ENCODE measurements around the gene CACNA1B. TPM values are rescaled to one million over a fixed set of nuclear protein-coding genes. Genes with fewer than 3 reads are reported as not detected.

The CACNA1B gene
- total and polyA plus RNA-seq, 2 of the 13 experiments (the other 11 are each of a cell fraction or from before 2014, with no cell fraction given): under 0.01 to 0.04 TPM

DNA sequence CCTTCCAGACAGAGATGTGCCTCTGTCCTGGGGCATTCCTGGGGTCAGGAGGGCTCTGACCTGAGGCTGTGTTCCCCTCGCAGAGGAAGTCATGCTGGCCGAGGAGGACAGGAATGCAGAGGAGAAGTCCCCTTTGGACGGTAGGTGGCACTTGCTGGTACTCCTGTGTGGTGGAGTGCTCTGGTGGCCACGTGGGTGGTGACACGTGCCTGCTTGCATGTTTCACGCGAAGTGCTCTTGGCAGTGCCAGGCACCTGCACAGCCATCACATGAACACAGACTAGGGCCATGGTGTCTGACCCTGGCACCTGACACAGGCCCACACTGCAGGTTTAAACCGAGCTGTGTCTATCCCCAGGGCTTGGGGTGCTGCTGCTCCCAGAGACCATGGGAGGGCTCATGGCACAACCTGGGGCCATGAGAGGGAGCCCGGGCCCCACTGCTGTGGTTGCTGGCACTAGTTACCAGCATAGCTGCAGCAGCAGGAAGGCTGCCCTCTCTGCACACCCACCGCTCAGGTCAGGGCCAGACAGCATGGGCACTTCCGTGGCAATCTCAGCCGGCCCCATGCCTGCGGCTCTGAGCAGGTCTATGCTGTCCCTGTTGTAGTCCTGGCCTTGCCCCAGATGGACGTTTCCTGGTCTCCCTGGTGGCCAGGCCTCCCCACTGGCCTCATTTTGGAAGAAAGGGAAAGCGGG is 79.3 kb downstream of the CACNA1B start (continued):
- TF ChIP-seq ZHX2 (IDR thresholded peaks at IDR 0.05; ENCODE audit: low read depth): no peak
- no peak for TF ChIP-seq ZHX2 (CRISPR knock-in tag; IDR thresholded peaks at IDR 0.05; ENCODE audit: borderline replicate concordance)
- TF ChIP-seq ZBTB26 (CRISPR knock-in tag; IDR thresholded peaks at IDR 0.05; ENCODE audit: borderline replicate concordance): no peak
- TF ChIP-seq TCF12 (IDR thresholded peaks at IDR 0.05): no peak
- TF ChIP-seq TCF12 (CRISPR knock-in tag; IDR thresholded peaks at IDR 0.05): no peak
- TF ChIP-seq ZNF687 (CRISPR knock-in tag; IDR thresholded peaks at IDR 0.05): peak; percentile 48
- no peak for TF ChIP-seq SIX4 (CRISPR knock-in tag; IDR thresholded peaks at IDR 0.05)
- TF ChIP-seq, protein P1, sequence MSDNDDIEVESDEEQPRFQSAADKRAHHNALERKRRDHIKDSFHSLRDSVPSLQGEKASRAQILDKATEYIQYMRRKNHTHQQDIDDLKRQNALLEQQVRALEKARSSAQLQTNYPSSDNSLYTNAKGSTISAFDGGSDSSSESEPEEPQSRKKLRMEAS (IDR thresholded peaks at IDR 0.05): peak; percentile 81
- TF ChIP-seq ZNF607 (CRISPR knock-in tag; IDR thresholded peaks at IDR 0.05; ENCODE audit: borderline replicate concordance): no peak
- no peak for TF ChIP-seq GATAD1 (CRISPR knock-in tag; IDR thresholded peaks at IDR 0.05)
- TF ChIP-seq, protein P2, sequence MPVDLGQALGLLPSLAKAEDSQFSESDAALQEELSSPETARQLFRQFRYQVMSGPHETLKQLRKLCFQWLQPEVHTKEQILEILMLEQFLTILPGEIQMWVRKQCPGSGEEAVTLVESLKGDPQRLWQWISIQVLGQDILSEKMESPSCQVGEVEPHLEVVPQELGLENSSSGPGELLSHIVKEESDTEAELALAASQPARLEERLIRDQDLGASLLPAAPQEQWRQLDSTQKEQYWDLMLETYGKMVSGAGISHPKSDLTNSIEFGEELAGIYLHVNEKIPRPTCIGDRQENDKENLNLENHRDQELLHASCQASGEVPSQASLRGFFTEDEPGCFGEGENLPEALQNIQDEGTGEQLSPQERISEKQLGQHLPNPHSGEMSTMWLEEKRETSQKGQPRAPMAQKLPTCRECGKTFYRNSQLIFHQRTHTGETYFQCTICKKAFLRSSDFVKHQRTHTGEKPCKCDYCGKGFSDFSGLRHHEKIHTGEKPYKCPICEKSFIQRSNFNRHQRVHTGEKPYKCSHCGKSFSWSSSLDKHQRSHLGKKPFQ (CRISPR knock-in tag; IDR thresholded peaks at IDR 0.05; ENCODE audit: insufficient replicate concordance): no peak
- TF ChIP-seq ZNF761 (CRISPR knock-in tag; conservative IDR thresholded peaks at IDR 0.05): no peak
- TF ChIP-seq, protein P3, sequence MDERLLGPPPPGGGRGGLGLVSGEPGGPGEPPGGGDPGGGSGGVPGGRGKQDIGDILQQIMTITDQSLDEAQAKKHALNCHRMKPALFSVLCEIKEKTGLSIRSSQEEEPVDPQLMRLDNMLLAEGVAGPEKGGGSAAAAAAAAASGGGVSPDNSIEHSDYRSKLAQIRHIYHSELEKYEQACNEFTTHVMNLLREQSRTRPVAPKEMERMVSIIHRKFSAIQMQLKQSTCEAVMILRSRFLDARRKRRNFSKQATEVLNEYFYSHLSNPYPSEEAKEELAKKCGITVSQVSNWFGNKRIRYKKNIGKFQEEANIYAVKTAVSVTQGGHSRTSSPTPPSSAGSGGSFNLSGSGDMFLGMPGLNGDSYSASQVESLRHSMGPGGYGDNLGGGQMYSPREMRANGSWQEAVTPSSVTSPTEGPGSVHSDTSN (CRISPR knock-in tag; IDR thresholded peaks at IDR 0.05): no peak
- TF ChIP-seq CBX5 (CRISPR knock-in tag; IDR thresholded peaks at IDR 0.05; ENCODE audit: borderline replicate concordance): no peak
- TF ChIP-seq PCBP2 (optimal IDR thresholded peaks at IDR 0.05; ENCODE audit: low read depth, low read length, poor library complexity, severe bottlenecking): no peak

Data from HepG2 (cell line).